CD4-positive, alpha-beta T cell treated with Interferon alpha-2 for 1 hour (primary cell): ENCODE results near the gene FOXA2.
"Not testable (repeated sequence)": the region's sequence is repeated elsewhere in the genome, so short reads cannot be mapped to it uniquely, and the experiment has no call there.

Experiments
- DNase-seq, 2 donors: peaks; one replicate each; pipeline ENCODE4 v3.0.0-alpha.2; 2020 to 2022

The FOXA2 gene

DNA sequence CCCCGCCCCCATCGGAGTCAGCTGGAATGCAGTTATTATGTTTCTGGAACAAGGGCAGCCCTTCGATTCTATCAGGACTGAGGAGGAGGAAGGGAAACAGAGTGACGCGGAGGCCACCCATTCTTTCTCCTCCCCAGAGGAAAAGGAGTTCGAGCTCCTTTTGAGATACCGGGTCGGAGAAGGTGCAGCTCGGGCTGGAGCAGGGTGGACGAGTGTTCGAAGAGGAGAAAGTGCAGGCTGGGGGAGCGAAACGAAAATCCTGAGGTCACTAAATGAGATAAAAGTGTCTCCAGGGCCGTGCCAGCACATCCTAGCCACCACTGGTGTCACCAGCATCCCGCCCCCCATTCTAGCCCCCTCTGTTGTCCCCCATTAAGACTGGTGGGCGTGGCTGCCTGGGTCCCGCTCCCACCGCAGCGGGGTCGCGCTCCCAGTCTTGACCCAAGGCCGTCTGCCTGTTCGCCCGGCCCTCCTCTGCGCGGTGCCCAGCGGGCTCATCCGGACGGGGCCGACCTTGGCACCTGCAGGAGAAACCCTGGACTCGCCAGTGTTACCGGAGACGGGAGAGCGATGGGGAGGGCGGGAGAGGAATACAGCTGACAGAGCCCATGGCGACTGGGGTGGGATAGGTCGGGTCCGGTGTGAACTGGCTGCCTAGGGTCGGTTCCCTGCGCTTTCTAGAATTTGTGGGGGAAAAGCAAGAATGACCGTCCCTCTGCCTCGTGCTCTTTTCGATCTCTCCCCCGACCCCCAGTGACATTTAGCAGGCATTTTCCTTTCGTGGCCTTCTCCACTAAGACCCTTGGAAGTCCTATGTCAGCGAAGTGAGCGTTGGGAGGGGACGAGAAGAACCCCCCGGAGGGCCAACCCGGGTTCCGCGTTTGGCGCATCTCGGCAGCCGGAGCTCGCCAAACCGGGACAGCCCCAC lies 16.2 kb downstream of the FOXA2 start:
- no peak for DNase-seq

DNA sequence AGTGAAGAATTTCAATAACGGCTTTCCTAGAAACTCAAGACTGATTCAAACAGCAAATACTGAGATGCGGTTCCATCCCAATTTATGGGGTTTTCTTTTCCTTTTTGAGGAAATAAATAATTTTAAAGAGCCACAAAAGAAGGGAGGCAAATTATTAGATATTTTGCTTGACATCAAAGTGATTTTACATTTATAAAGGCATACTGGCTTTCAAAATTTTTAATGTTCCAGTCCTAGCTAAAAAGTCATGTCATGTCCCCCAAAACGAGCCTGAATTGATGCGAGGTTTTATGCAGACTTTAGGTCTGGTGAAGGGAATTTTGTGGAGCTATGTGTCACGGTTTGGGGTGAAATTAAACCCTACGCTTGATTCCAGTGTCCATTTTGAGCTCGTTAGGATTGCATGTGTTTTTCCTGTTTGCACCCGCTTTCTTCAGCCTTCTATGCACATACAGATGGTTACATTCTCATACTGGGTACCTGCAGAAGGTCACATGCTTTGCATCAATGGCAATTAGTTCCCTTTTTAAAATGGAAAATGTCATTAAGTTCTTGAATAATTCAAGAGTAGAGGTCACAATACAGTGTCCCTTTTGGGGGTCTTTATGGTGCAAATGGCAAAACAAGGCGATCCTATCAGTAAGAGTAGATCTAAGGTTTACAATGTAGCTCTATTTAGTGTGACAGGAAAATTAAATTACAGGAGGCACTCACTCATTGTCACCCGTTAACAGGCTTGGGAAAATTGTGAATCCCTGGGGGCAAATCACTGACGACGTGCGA lies 17.3 kb downstream of the FOXA2 start:
- DNase-seq = no peak

DNA sequence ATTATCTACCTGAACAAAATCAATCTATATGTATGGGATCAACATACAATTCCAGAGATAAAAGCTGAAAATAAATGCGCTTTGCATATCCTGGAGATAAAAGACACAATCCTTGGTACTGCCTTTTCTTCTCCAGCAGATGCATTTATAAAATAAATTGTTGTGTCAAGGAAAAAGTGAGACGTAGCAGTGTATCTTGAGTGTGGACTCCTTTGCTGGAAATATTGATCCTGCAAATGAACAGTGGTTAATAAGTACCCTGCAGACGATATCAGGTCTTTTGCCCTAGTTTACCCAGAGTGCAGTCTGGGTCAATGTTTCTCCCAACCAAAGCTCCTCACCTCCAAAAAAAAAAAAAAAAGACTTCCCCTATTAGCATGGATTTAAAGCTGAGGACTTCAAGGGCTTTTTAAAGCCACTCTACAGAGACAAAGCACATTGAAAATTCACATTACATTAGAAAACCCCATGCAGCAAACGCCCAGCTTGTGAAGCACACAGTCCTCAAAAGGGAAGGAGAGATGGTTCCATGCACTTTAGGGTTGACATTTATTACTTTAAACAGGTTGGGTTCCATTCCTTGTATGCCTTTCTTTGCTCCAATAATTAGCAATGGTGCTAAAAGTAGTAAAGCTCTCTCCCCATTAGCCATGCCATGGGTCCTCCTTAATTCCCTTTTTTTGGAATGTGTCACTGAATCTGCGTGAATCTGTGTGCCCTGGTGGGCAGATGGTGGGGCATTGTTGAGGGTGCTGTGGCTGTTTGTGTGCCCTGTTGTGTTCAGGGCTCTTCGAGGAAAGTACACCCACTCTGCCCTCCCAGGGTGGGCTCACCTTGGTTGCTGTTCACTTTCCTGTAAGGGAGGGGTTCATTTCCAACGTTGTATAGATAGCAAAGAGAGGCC lies 21.1 kb downstream of the FOXA2 start:
- no peak for DNase-seq

DNA sequence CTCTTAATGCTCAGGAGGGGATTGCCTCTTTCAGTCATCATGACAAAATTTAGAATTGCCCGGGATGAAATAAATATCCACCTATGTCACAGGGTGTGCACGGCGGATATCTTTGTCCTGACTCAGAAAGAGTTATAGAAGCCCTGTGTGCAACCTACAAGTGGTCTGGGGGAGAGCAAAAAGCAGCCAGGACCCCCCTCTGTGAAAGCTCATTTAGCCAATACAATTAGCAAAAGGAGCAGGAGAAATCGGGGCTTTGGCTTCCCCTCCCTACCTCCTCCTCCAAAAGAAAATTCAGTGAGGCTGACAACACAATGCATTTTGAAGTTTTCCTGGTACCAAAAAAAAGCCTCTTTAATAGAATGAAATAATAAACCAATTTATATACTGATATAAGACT lies 21.8 kb downstream of the FOXA2 start:
- DNase-seq = no peak

DNA sequence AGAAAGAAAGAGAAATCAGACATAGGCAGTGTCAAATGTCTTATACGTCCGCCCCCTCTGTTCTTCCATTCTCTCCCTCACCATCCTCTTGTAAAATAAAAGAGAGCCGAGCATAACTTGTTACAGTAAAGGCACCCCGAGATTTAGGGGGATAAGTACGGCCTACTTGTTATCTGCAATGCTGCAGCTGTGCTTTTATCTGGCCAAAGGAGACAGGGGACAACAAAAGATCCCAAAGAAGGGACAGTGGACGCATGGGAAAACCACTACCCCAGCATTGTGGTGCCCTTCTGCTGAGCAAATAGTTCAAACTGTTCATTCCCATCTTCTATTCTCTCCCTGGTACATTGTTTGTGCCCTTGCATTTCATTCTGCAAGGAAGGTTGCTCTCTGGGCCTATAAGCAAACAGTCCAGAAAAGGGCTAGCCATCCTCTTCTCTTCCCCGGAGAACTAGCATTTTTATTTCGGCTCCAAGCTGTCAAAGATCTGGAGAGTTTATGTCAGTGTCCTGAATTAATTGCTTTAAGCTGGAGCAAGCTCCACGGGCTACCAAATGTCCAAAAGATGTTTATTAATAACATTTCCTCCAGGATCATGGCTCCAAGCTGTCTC lies 22.3 kb downstream of the FOXA2 start:
- no peak for DNase-seq

DNA sequence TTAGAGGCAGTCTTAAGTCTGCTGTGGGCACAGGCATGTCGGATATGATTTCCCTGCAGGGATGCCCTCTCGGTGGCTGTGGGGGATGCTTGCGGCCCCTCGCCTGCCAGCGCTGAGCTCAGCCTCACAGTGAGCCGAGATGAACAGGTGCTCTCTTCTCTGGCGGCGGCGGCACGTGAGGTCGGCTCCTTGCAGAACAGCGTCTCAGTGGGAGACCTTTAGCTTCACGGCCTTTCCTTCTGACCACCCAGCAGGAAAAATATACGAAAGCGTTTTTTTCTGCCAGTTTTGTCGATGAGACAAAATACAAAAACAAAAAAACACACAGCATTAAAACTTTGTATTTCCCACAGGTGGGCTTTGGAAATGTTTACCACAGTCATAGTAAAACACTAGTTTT lies 23.6 kb downstream of the FOXA2 start:
- DNase-seq = no peak

DNA sequence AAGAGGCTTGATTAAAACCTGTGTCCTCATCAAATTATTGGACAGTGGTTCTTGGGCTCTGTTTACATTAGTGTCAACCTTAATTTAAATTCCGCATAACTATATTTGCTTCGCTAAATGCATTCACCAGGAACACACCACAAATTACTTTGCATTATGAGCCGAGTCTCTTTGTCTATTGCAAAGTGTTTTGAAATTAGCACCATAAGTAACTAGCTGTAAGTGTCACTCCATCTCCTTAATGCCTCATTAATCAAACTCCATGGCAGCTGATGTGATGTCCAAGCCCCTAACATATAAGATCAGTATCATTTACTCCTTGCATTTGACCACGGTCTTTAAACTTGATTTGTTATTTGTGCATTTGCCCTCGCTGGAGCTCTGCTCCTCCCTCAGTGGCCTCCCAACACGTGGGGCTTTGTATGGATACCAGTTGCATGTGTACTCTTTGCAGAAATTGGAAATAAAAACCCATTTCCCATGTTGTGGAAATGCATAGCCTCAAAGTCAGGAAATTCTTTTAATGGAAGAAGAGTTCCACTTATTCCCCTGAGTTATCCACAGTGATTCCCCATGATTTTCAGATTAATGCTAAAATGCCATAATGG lies 24.6 kb downstream of the FOXA2 start:
- DNase-seq = no peak

DNA sequence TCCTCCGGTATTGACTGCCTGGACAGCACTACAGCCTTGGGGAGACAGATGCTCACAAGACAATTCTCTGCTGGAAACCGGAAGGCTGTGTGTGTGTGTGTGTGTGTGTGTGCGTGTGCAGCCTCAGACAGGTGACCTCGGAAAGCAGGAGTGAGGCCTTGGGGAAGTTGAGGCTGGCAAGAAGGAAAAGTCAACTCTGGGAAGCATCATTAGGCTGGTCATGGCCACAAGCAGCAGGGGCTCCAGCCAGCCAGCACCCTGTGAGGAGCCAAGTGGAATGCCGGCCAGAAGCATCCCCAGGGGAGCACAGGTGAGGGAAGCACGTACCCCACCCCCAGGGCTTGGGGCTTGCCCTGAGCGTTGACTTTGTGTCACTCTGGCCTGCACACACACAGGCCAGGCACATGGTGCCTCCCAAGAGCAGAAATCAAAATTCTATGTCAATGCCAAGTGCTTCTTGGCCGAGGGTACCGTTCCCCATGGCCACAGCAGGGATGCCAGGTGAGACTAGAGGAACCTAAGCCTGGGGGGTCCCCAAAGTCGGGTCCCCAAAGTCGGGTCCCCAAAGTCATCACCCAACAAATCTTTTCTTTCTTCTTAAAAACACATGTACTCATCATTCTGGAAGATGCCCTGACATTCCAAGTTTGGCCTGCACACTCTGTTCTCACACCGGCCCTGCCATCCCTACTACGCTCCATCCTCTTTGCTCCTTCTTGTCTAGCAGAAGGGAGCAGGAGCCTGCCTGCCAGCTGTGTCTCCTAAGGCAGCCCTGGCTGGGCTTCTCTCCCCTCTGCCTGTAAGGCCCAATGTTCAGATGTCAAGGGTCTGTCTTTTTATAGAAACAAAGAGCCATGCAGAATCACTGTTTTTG lies 26.7 kb downstream of the FOXA2 start:
- DNase-seq = no peak

DNA sequence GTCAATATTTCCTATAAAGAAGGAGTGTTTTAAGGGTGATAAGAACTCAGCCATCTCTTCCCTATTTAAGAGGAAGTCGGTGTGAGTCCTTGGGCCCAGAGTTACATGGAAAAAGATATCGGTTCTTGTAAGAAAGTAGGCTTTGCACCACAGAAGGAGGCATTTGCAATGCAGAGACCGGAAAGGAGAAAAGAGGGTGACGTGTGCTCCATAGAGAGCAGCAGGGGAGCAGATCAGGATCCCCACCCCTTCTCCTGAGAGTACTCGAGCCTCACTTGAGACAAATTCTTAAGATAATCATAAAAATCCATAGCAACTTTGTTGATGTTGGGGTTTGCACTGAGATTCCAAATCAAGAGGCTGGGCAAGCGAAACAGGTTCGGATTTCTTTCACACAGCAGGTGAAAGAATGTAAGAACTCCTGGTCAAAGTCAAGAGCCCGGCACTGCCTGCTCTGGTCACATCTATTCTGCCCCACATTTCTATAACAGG lies 27.8 kb downstream of the FOXA2 start:
- no peak for DNase-seq

DNA sequence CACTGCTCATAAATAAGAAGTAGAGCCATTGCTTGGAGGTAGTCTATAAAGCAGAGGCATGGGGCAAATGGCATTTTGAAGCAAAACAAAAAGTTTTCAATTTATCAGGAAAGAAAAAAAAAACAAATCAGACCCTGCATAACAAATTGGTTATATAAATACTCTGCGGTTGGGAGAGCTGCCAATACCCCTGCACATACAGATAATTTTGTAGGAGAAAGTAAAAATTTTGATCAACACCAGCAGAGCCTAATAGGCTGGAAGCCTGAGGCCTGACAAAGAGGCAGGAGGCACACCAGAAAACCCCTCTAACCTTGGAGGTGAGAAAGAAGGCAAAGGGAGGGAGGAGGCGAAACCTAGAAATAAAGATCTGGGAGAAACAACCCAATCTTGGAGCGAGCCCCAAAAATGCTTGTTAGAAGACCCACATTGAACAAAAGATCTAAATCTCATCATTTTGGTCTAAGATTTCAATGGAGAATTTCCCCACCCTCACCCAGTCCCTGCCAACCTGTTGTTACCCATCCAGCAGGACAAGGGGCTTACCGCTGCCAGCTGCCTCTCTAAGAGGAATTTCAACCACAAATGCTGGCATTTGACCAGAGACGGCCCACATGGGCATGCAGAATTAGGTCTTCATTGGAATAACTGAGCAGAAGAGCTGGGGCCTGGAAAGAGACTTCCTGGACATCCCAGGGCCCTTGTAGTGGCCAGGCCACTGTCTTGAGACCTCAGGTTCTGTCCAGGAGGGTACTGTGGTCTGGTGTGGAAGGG lies 28.4 kb downstream of the FOXA2 start:
- no peak for DNase-seq

DNA sequence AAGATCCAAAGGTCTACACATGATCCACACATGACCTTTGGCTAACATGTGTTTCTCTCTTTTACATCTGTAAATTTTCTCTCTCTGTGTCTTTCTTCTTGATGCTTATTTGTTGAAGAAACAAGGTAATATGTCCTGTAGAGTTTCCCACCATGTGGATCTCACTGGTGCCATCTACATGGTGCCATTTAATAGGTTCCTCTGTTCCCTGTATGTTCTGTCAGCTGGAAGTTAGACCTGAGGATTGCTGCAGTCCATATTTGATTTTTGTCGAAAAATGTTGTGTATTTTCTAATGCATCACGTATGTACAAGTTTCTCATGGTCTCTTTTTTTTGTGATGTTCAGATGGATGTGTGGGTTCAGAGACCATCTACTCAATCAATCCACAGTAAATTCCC lies 30.0 kb downstream of the FOXA2 start:
- DNase-seq = no peak

DNA sequence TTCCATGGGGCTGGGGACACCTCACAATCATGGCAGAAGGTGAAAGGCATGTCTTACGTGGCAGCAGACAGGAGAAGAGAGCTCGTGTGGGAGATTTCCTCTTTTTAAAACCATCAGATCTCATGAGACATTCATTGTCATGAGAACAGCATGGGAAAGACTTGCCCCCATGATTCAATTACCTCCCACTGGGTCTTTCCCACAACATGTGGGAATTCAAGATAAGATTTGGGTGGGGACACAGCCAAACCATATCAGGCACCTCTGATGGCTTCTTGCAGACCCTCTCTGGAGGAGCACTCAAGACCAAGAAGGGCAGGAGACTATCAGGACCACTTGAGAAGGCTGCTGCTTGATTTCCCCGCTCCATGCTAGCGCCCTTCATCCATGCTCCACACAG lies 33.9 kb downstream of the FOXA2 start:
- not testable (repeated sequence) for DNase-seq

DNA sequence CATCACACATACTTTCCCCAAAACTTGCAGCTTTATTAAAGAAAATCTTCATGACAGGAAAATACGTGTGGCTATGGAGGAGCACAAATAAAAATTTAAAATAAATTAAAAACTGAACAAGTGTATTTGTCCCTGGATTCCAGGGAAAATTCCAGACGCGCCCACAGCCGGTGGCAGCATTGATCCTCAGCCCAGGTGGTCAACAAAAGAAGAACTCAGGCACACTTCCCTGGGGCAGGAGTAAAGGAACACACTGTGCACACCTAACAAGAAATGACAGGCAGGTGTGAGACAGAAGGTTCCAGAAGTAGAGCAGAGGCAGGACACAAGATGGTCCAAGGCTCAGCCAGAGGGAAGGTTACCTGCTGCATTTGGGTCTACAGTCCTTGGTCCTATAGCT lies 36.3 kb downstream of the FOXA2 start:
- no peak for DNase-seq

DNA sequence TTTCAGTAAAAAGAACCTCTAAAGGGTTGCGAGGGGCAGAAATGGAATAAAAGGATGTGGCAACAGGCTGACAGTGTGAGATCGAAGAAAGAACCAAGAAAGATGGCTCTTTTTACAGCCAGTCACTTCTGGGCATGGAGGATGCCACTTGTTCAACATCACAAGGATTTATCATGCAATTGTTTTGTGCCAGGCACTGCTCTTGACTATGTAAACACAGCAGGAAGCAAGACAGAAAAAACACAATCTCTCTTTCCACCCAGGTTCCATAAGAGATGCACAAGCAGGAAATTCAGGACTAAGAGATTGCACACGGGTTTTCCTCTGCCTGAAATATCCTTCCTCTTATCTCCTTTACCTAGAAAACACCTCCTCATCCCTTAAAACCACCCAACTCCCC lies 38.0 kb downstream of the FOXA2 start:
- DNase-seq = no peak

DNA sequence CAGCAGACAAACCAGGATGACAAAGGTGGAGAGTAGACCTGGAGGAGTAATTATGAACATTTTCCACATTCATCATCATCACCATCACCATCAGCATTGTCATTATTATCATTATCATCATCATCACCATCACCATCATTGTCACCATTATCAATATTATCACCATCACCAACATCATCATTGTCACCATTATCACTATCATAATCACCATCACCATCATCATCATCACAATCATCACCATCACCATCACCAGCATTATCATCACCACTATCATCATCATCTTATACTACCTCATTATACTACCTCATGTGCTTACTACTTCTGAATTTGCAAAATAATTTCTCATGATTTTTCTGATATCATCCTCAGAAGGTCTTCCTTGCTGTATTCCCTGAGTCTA lies 39.3 kb downstream of the FOXA2 start:
- DNase-seq = no peak

DNA sequence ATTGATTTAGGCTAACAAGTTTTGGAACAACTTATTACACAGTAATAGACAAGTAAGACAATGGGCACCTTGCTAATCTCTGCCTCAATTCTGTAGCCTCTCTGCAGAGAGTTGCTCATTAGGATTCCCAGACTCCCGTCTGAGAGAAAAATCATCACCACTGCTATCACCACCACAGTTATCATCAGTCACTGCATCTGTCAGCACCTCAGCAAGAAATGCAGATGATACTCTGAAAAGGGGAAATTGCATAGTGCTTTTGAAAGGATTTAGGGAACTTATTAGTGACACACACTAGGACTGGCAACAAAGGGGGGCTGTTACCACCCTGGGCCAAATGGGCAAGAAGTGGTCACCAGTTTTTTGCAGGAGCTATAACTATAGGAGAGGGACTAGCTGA lies 39.9 kb downstream of the FOXA2 start:
- no peak for DNase-seq

DNA sequence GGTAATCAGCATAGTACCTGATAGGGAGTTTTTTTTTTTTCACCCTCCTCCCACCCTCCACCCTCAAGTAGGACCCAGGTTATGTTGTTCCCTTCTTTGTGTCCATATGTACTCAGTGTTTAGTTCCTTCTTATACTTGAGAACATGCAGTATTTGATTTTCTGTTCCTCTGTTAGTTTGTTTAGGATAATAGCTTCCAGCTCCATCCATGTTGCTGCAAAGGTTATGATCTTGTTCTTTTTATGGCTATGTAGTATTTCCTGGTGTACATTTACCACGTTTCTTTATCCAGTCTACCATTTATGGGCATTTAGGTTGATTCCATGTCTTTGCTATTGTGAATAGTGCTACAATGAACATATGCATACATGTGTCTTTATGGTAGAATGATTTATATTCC lies 41.9 kb downstream of the FOXA2 start:
- no peak for DNase-seq

DNA sequence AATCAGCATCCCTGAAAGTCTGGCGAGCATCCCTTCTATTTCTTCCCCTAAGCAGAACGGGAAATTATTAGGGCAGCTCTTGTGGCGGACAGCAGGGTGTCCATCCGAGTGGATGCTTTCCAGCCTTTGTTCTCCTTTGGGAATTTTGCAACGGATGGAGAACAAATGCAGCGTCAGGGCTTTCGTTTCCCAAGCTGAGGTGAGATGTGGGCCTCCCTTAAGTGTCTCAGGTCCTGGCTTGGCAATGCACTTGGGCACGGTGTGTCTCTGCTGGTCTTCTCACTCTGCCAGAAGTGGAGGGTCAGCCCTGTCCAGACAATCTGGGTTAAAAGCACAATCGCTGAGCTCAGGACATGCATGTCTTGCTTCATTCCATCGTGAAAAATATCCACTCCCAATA lies 43.5 kb downstream of the FOXA2 start:
- no peak for DNase-seq

DNA sequence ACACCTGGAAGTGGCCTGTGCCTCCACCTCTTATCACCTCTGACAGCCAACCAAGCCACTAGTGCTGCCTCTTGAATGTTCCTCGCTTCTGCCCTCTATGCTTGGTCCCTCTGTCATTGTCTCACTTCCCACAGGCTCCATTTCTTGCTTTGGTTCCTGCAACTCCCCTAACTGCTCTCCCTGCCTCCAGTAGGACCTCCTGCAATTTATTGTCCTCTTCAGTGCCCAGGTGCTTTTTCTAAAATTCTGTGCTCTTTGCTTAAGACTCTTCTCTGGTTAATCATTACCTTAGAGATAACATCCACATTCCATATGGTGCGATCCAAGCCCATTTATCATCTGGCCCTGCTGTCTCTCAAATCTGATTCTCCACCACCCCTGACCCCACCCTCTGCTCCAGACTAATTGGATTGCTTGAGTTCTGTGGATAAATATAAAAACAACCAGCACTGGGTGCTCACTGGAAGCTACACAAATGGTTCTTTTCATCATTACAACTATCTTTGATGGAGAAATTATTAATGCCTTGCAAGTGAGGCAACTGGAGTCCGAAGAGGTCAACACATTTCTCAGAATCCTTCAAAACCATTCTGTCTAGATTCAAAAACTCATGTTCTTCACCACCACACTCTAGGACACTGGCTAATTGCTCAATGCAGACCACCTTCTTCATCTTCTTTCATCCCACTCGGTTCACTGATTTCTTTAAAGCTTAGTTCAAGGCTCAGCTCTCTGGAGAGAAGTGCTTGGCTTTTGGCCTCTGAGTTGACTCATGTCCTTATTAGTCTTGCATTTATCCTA lies 47.2 kb downstream of the FOXA2 start:
- DNase-seq = no peak
